Keratinocyte (primary cell): ENCODE measurements around the gene NINJ1.

Source experiments
- CTCF ChIP-seq, 3 experiments: IDR thresholded peaks in 1 of 3; conservative IDR thresholded peaks in 1 of 3; optimal IDR thresholded peaks in 1 of 3; 2 replicates in 2 of 3; 3 replicates in 1 of 3; pipeline versions ENCODE3 to v1.5.1; 2011; ENCODE audit warnings: low read length in 3 of 3, mild to moderate bottlenecking in 3 of 3, moderate library complexity in 2 of 3, control low read depth in 1 of 3, inconsistent platforms in 1 of 3; ENCODE audit not compliant: insufficient read depth in 2 of 3; ENCODE audit errors: extremely low read depth in 1 of 3
- EZH2 ChIP-seq: IDR thresholded peaks from one replicate; pipeline ENCODE4 v1.6.1; 2012; ENCODE audit warnings: inconsistent platforms, mild to moderate bottlenecking, low read length, moderate library complexity

GRCh38 chr9:93149361-93149760, 15.3 kb upstream of the NINJ1 start:
- TF ChIP-seq CTCF (optimal IDR thresholded peaks at IDR 0.05 in 1 of 3, IDR thresholded peaks at IDR 0.05 in 1 of 3, conservative IDR thresholded peaks at IDR 0.05 in 1 of 3; ENCODE audit: extremely low read depth in 1 of 3, insufficient read depth in 2 of 3, low read length in 3 of 3) (no peak), EZH2 (no peak)
